Muscle of back (tissue), 11 donors: ENCODE results near the gene ZMYND11. TPM values are rescaled to one million over a fixed set of nuclear protein-coding genes. Genes with fewer than 3 reads are reported as not detected.
"Not testable (repeated sequence)": the region's sequence is repeated elsewhere in the genome, so short reads cannot be mapped to it uniquely, and the experiment has no call there.

ENCODE experiments used
- DNase-seq, 3 donors: peaks; one replicate each; pipeline versions ENCODE4 v3.0.0 to v3.0.0-alpha.2; 2013
- polyA plus RNA-seq, 10 donors: library from polyadenylated mRNA; unstranded; fragments of 120-200 nt; gene quantifications; one replicate each; pipeline ENCODE4 v1.2.1, GENCODE V29; 2013; ENCODE audit not compliant: insufficient read length in 10 of 10

ZMYND11 gene
- polyA plus RNA-seq, 10 donors, result 51.5 to 76.9 (median 64.1) TPM

- DNase-seq, result no peak
These were observed 109.0 kb downstream of the ZMYND11 start for GRCh38 chr10:244227-244626.

DNA sequence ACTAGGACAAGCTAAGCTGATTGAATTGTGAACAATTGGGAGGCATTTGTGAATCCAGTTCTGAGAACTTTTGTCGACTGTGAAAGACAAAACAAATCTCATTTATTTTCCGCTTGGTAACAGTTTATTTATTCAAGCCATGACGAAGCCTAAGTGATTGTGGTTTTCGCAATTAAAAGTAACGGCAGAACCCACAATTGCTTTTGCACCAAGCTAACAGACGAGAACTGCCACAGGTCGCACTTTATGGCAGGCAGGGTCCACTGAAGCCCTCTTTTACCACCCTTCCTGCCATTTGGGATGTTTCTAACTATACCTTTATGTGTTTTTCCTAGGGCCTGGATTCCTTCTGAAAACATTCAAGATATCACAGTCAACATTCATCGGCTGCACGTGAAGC is 111.2 kb downstream of the ZMYND11 start:
- no peak for DNase-seq

GRCh38 chr10:247480-247879 is 112.2 kb downstream of the ZMYND11 start:
- DNase-seq, result no peak

GRCh38 chr10:248307-248706 is 113.1 kb downstream of the ZMYND11 start:
- DNase-seq, result no peak

- DNase-seq, result no peak
These were observed 116.8 kb downstream of the ZMYND11 start for GRCh38 chr10:251982-252582.

DNA sequence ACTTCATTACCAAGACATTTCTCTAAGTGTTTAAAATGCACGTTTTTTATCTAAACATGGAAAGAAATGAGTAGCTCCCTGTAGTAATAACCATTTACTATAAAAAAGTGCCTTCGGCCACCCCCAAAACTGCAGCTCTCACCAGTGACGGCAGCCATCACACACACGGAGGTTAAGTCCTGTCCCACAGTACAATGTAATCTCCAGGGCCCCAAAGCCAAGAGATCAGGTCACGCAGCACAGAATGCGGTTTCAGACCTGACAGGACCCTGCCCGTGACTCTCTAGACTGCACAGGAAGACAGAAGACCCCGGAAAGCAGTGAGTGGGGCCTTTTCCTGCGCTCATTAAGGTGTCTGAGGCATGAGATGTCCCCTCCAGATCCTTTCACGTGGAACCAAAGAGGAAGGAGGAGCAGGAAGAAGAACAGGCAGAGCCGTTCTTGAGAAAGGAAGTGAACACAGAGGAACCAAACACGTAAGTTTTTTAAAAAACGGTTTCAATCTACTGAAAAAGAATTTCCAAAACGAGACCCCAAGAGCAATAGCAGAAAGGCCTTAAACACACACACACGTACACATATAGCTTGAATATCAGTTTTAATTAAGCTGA is 125.7 kb downstream of the ZMYND11 start:
- DNase-seq, result no peak

DNA sequence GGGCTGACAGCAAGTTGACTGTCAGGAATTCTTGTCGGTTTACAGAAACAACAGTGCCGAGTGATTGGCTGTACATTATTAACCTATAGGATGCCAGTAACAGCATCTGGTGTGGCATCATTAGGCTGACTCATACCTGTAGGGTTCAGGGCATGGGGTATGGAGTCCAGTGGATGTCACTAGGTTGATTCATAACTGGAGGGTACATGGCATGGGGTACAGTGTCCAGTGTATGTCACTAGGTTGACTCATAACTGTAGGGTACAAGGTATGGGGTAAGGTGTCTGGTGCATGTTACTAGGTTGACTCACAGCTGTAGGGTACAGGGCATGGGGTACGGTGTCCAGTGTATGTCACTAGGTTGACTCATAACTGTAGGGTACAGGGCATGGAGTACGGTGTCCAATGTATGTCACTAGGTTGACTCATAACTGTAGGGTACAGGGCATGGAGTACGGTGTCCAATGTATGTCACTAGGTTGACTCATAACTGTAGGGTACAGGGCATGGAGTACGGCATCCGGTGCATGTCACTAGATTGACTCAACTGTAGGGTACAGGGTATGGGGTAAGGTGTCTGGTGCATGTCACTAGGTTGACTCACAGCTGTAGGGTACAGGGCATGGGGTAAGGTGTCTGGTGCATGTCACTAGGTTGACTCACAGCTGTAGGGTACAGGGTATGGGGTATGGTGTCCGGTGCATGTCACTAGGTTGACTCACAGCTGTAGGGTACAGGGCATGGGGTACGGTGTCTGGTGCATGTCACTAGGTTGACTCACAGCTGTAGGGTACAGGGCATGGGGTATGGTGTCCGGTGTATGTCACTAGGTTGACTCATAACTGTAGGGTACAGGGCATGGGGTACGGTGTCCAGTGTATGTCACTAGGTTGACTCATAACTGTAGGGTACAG is 129.2 kb downstream of the ZMYND11 start:
- DNase-seq, result not testable (repeated sequence)

DNA sequence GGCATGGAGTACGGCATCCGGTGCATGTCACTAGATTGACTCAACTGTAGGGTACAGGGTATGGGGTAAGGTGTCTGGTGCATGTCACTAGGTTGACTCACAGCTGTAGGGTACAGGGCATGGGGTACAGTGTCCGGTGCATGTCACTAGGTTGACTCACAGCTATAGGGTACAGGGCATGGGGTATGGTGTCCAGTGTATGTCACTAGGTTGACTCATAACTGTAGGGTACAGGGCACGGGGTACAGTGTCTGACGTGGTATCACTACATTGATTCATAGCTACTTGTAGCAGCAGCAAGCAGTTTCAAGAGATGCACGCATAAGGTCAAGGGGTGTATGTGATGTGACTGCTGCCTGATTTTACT is 129.8 kb downstream of the ZMYND11 start:
- DNase-seq, result not testable (repeated sequence)

- DNase-seq, result not testable (repeated sequence)
These were observed 130.7 kb downstream of the ZMYND11 start for GRCh38 chr10:265816-266588.

GRCh38 chr10:266974-267425 is 131.7 kb downstream of the ZMYND11 start:
- no peak for DNase-seq

DNA sequence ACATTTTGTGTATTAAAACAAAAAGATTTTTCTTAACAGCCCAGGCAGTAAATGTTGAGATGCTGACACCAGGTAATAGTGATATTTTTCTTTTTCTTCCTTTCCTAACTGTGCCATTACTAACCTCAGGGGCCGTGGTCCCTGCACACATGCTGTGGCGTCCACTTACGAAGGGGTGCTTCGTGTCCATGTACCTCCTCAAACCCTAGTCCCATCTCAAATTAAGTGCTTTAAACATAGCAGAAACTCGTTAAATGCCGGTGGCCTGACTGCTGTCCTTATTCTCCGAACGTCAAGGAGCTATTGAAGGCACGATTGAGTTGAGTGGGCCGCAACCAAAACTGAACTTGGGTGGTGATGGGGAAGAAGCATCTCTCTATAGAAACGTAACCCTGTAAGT is 132.4 kb downstream of the ZMYND11 start:
- no peak for DNase-seq

GRCh38 chr10:269440-270074 is 134.3 kb downstream of the ZMYND11 start:
- DNase-seq, result no peak

- no peak for DNase-seq
These were observed 135.9 kb downstream of the ZMYND11 start for GRCh38 chr10:271201-271600.

DNA sequence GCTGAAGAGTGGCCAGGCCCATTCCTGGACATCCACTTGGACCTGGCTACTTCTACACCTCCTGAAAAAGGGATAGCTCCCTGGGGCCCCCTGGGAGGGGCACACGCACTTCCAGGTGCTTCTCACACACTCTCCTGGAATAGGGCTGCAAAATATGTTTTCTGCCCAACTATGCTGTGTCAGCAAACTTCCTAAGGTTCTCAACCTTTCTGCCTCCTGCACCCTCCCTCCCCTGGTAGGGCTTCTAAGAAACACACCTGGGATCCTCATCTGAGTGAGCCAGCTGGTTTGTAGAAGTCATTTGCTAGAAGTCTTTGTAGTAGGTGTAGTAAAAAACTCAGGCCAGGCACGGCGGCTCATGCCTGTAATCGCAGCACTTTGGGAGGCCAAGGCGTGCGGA is 136.5 kb downstream of the ZMYND11 start:
- DNase-seq, result no peak

DNA sequence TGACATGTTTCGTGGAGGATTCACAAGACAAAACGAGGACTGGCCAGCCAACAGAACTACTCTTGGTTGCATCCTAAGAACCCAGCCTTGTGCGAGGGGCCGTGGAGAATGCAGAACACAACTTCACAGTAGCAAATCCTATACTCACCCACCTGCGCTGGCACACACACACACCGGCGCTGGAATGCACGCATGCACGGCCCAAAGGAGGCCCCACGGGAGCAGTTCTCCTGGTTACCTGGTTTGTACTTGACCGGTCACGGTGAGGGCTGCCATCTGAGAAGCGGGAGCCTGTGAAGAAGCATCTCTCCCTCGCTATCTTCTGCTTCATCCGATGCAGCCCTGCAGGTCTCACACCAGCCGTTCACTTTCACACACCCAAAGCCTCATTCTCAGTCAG is 137.8 kb downstream of the ZMYND11 start:
- DNase-seq, result no peak

- no peak for DNase-seq
These were observed 139.6 kb downstream of the ZMYND11 start for GRCh38 chr10:274866-275265.

DNA sequence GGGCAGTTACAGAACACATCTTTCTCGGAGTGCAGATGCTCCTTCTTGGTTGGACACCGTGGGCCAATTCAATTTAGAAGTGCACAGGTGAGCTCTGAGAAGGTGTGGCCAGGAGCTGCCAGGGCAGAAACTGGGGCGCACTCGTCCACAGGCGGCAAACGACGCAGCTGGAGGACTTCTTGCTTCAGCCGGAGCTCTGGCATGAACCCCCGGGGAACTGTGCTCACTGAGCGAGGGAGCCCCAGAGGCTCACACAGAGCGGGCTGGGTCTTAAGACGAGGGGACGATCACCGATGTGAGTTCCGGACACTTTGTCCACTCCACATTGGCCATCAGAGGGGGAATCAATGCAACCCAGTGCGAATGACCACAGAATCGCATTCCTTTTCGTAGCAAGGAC is 140.4 kb downstream of the ZMYND11 start:
- no peak for DNase-seq

- no peak for DNase-seq
These were observed 142.7 kb downstream of the ZMYND11 start for GRCh38 chr10:277963-278362.

- no peak for DNase-seq
These were observed 143.5 kb downstream of the ZMYND11 start for GRCh38 chr10:278707-279106.

GRCh38 chr10:279232-279631 is 144.0 kb downstream of the ZMYND11 start:
- no peak for DNase-seq

DNA sequence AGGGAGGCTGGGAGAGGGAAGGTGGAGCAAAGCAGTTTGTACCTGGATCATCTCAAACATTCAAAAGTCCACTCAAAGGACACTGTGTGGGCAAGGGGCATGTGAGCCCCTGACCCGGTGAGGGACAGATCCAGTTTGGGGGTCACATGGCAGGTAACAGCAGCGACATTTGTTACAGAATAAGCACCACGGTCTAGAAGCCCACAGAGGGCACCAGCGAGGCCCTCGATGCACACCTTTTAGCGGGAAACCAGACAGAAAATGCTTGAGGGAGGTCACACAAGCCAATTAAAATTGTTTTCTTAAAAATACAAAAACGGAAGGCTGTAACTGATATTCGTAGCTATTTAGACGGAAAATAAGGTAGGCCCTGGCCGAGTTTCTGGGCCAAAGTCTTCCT is 144.4 kb downstream of the ZMYND11 start:
- DNase-seq, result no peak
